K562 (cell line): ENCODE data around the gene PRKRIP1. TPM values are rescaled to one million over a fixed set of nuclear protein-coding genes. Genes with fewer than 3 reads are reported as not detected.
A peak's percentile ranks its signal among the peaks of the same experiment; 100 is the strongest.
"Not testable (repeated sequence)": the region's sequence is repeated elsewhere in the genome, so short reads cannot be mapped to it uniquely, and the experiment has no call there.

Experiments used
- ATAC-seq: fragments of 200-7000 bp; cut with Tn5 transposase; 3 replicates; pipeline ENCODE4 v1.9.1; 2020; ENCODE audit warnings: moderate library complexity
- BruUV-seq: library from RNA; stranded (reverse); fragments of 400-500 nt; replicated peaks from 2 replicates; lab custom pipeline; 2021; lab: Mats Ljungman, UMichigan
- CTCF ChIA-PET: fragments of 300-600 bp; formaldehyde crosslinking; extraction: SDS; loops from one replicate; lab custom pipeline; 2021; ENCODE audit warnings: low intra/inter-chr PET ratio; lab: Yijun Ruan, JAX
- POLR2A ChIA-PET: fragments of 300-600, 350-650 bp; sonication (Branson Sonifier 250); formaldehyde crosslinking; extraction: SDS; loops from one replicate; lab custom pipeline; 2021; ENCODE audit warnings: antibody characterized with exemption, inconsistent platforms; lab: Yijun Ruan, JAX
- DNase-seq, 4 experiments: peaks; one replicate each; pipeline versions ENCODE4 v3.0.0 to v3.0.0-alpha.2; 2011 to 2018; ENCODE audit warnings: low spot score in 3 of 4, mixed read lengths in 3 of 4; ENCODE audit errors: extremely low read depth in 1 of 4
- FAIRE-seq: peaks from 2 replicates; lab custom pipeline; 2011; peaks lifted over from hg19 to GRCh38; lab: Jason Lieb, UNC
- H2AFZ ChIP-seq: 2 replicates; pipeline ENCODE4 v1.6.0; 2011; ENCODE audit warnings: low read depth, low read length, control low read depth, inconsistent platforms
- H3K27ac ChIP-seq: fragments of 200-600 bp; 3 replicates; pipeline ENCODE4 v1.8.0; 2011; ENCODE audit warnings: low read depth, mild to moderate bottlenecking, control low read depth, inconsistent platforms, low read length, moderate library complexity, mixed read lengths; ENCODE audit errors: extremely low read depth
- H3K27me3 ChIP-seq, 2 experiments: fragments of 300-600 bp in 1 of 2; 2 replicates in 1 of 2; 3 replicates in 1 of 2; pipeline versions ENCODE4 v1.6.0 to v1.8.0; 2011; ENCODE audit warnings: inconsistent platforms in 2 of 2, low read length in 2 of 2, mild to moderate bottlenecking in 1 of 2, mixed read lengths in 1 of 2, moderate library complexity in 1 of 2; ENCODE audit not compliant: control insufficient read depth in 2 of 2, insufficient read depth in 2 of 2
- H3K36me3 ChIP-seq: fragments of 300-600 bp; 3 replicates; pipeline ENCODE4 v1.8.0; 2011; ENCODE audit warnings: mild to moderate bottlenecking, low read length, inconsistent platforms; ENCODE audit not compliant: control insufficient read depth, insufficient read depth
- H3K4me1 ChIP-seq, 2 experiments: fragments of 200-600 bp in 1 of 2; replicated peaks in 1 of 2; 2 replicates in 1 of 2; 3 replicates in 1 of 2; pipeline versions ENCODE4 v1.5.1 to v1.8.0; 2011; ENCODE audit warnings: inconsistent platforms in 2 of 2, low read length in 2 of 2, mild to moderate bottlenecking in 1 of 2, mixed read lengths in 1 of 2, moderate library complexity in 1 of 2; ENCODE audit not compliant: control insufficient read depth in 2 of 2, insufficient read depth in 2 of 2
- H3K4me2 ChIP-seq: 2 replicates; pipeline ENCODE4 v1.6.1; 2011; ENCODE audit warnings: low read length, control low read depth, inconsistent platforms, mixed read lengths; ENCODE audit not compliant: insufficient read depth
- H3K4me3 ChIP-seq: fragments of 200-600 bp; sonication (generic), shearing (Covaris generic); 2 replicates; pipeline ENCODE4 v1.5.1; 2016; ENCODE audit warnings: control low read depth, inconsistent platforms
- H3K79me2 ChIP-seq: fragments of 200-600 bp; 3 replicates; pipeline ENCODE4 v1.8.0; 2011; ENCODE audit warnings: low read length, inconsistent platforms; ENCODE audit not compliant: control insufficient read depth, insufficient read depth
- H3K9ac ChIP-seq, 2 experiments: 2 replicates each; pipeline versions ENCODE4 v1.6.0 to v1.6.1; 2011; ENCODE audit warnings: low read depth in 2 of 2, low read length in 2 of 2, control low read depth in 1 of 2, inconsistent platforms in 1 of 2, mild to moderate bottlenecking in 1 of 2, mixed read lengths in 1 of 2; ENCODE audit not compliant: insufficient read depth in 1 of 2
- H3K9me1 ChIP-seq: one replicate; pipeline ENCODE4 v1.6.0; 2011; ENCODE audit warnings: inconsistent platforms, mild to moderate bottlenecking, low read length, moderate library complexity; ENCODE audit not compliant: control insufficient read depth, insufficient read depth
- H3K9me3 ChIP-seq: replicated peaks from 2 replicates; pipeline ENCODE4 v1.5.1; 2011; ENCODE audit warnings: low read depth, low read length, inconsistent platforms; ENCODE audit not compliant: control insufficient read depth, insufficient read depth
- H4K20me1 ChIP-seq: replicated peaks from 2 replicates; pipeline ENCODE4 v1.6.1; 2011; ENCODE audit warnings: low read length, inconsistent platforms, mixed read lengths; ENCODE audit not compliant: control insufficient read depth, insufficient read depth
- HINFP ChIP-seq: fragments of 450-650 bp; conservative IDR thresholded peaks from 2 replicates; pipeline ENCODE4 v1.6.1; 2016; ENCODE audit warnings: missing genetic modification characterization, low read depth, mild to moderate bottlenecking, control low read depth, missing compliant biosample characterization
- PHF20 ChIP-seq: fragments of 450-650 bp; IDR thresholded peaks from 2 replicates; pipeline ENCODE4 v1.6.1; 2018; ENCODE audit not compliant: partially characterized antibody
- POLR2H ChIP-seq: IDR thresholded peaks from 2 replicates; pipeline ENCODE4 v1.6.1; 2016; ENCODE audit warnings: missing genetic modification characterization, low read depth, mild to moderate bottlenecking, control low read depth, missing compliant biosample characterization, moderate library complexity
- RERE ChIP-seq: sonication (generic); formaldehyde crosslinking; IDR thresholded peaks from 2 replicates; pipeline ENCODE4 v1.8.0; 2023; ENCODE audit warnings: missing genetic modification reagents, mild to moderate bottlenecking, borderline replicate concordance
- WGBS: fragments of 100-300 bp; shearing (Covaris generic); methylation state at CpG from one replicate; pipeline ENCODE4 v1.1.6; 2016; ENCODE audit warnings: low coverage, mixed read lengths; ENCODE audit not compliant: insufficient coverage; ENCODE audit errors: missing lambda C conversion rate; 5-methylcytosine and 5-hydroxymethylcytosine counted together
- in situ Hi-C: fragments of 300-500 bp; cut with MboI; formaldehyde crosslinking; loops from 4 replicates; pipeline ENCODE4 v1.15.0; 2018; ENCODE audit warnings: inconsistent platforms, mixed read lengths
- intact Hi-C: fragments of 100-400 bp; cut with micrococcal nuclease; formaldehyde crosslinking; loops from 2 replicates; pipeline ENCODE4 v1.14.2; 2022
- polyA plus RNA-seq, 8 experiments: library from polyadenylated mRNA; depleted of rRNA in 4 of 8; stranded (reverse) in 5 of 8; unstranded in 3 of 8; fragments of >200 nt; fragmentation: Nextera tagmentation in 2 of 8; fragmentation: Illumina TruSeq in 1 of 8; extraction: Ambion mirVana in 2 of 8; extraction: Trizol in 1 of 8; gene quantifications; 2 replicates each; pipeline versions ENCODE4 v1.2.1 to v1.2.3, GENCODE V29; 2011 to 2014; ENCODE audit warnings: inconsistent platforms in 1 of 8, missing spikeins in 1 of 8
- total RNA-seq, 7 experiments: library from RNA; depleted of rRNA in 6 of 7; stranded (reverse); fragments of >200 nt in 6 of 7; fragmentation: Illumina TruSeq in 2 of 7; extraction: Trizol in 2 of 7; gene quantifications; 2 replicates each; pipeline versions ENCODE4 v1.2.1 to v1.2.3, GENCODE V29; 2011 to 2021; ENCODE audit warnings: low replicate concordance in 1 of 7

The PRKRIP1 gene
- total and polyA plus RNA-seq, 9 of the 15 experiments (the other 6 are each of a cell fraction or from before 2014, with no cell fraction given): 14.9 to 52.1 (median 19.8) TPM

- TF ChIP-seq RERE (CRISPR knock-in tag) (no peak), POLR2H (peak; percentile 75), PHF20 (peak; percentile 93), HINFP (no peak)
- TF ChIP-seq, all 486 proteins: peak for 127
Observed at GRCh38 chr7:102395873-102396709, at the start of gene PRKRIP1 (continued).

GRCh38 chr7:102346983-102347382, 49.2 kb upstream of the PRKRIP1 start:
- H4K20me1 ChIP-seq, H3K9me1 ChIP-seq, FAIRE-seq, H3K4me2 ChIP-seq, DNase-seq, H3K79me2 ChIP-seq, H3K27me3 ChIP-seq, intact Hi-C loops, H3K9me3 ChIP-seq, H3K27ac ChIP-seq, CTCF ChIA-PET, H3K9ac ChIP-seq, H3K36me3 ChIP-seq, in situ Hi-C loops, H3K4me3 ChIP-seq, POLR2A ChIA-PET, BruUV-seq, ATAC-seq, H2AFZ ChIP-seq, H3K4me1 ChIP-seq: not testable (repeated sequence)
- 52% methylated on average over 2 of the region's 6 CpGs for WGBS

GRCh38 chr7:102356344-102356743, 39.8 kb upstream of the PRKRIP1 start, which contains the start of gene SPDYE6:
Gene SPDYE6, minus strand, starts transcription at chr7:102356444. Its CDS starts 421 bp downstream, at chr7:102356023.
- H3K27ac ChIP-seq, H3K4me2 ChIP-seq, H3K4me1 ChIP-seq, in situ Hi-C loops, H3K9ac ChIP-seq, DNase-seq, BruUV-seq, POLR2A ChIA-PET, CTCF ChIA-PET, H3K36me3 ChIP-seq, H3K79me2 ChIP-seq, H3K9me3 ChIP-seq, H3K27me3 ChIP-seq, H3K9me1 ChIP-seq, intact Hi-C loops, FAIRE-seq, H3K4me3 ChIP-seq, H2AFZ ChIP-seq, ATAC-seq, H4K20me1 ChIP-seq: not testable (repeated sequence)
- WGBS: no CpG with 5 or more reads among the region's 6 CpGs
